ENCODE results near the gene RNF43.

RNF43 gene

GRCh38 chr17:58421711-58422110 is 4.4 kb upstream of the RNF43 start:
- Histone ChIP-seq H3K4me1 (ENCODE audit: control insufficient read depth in 1 of 2, insufficient read depth in 2 of 2, low read length in 2 of 2) (peaks cover 8 to 14% of the 10 kb centered on the region in 2 donors), H3K27me3 (ENCODE audit: control insufficient read depth in 1 of 2, insufficient read depth in 2 of 2, low read length in 2 of 2) (no peaks in the 10 kb centered on the region), H3K9me3 (ENCODE audit: control insufficient read depth in 1 of 2, low read length in 2 of 2) (no peaks in the 10 kb centered on the region), H3K9ac (ENCODE audit: low read depth in 1 of 2, low read length in 2 of 2) (no peak overlapping the region), H3K4me3 (ENCODE audit: low read depth in 1 of 2, low read length in 2 of 2) (no peak overlapping the region), H3K36me3 (ENCODE audit: control insufficient read depth in 1 of 2, insufficient read depth in 2 of 2, low read length in 2 of 2) (no peaks in the 10 kb centered on the region), H3K27ac (ENCODE audit: low read depth, low read length) (no peak overlapping the region)

GRCh38 chr17:58420827-58421226 is 3.5 kb upstream of the RNF43 start:
- Histone ChIP-seq H3K4me1 (ENCODE audit: control insufficient read depth in 1 of 2, insufficient read depth in 2 of 2, low read length in 2 of 2) (peaks cover 8 to 14% of the 10 kb centered on the region in 2 donors), H3K9me3 (ENCODE audit: control insufficient read depth in 1 of 2, low read length in 2 of 2) (no peaks in the 10 kb centered on the region), H3K36me3 (ENCODE audit: control insufficient read depth in 1 of 2, insufficient read depth in 2 of 2, low read length in 2 of 2) (no peaks in the 10 kb centered on the region), H3K4me3 (ENCODE audit: low read depth in 1 of 2, low read length in 2 of 2) (no peak overlapping the region), H3K27me3 (ENCODE audit: control insufficient read depth in 1 of 2, insufficient read depth in 2 of 2, low read length in 2 of 2) (no peaks in the 10 kb centered on the region), H3K27ac (ENCODE audit: low read depth, low read length) (no peak overlapping the region), H3K9ac (ENCODE audit: low read depth in 1 of 2, low read length in 2 of 2) (no peak overlapping the region)

- H3K36me3 ChIP-seq (ENCODE audit: control insufficient read depth in 1 of 2, insufficient read depth in 2 of 2, low read length in 2 of 2): no peaks in the 10 kb centered on the region
Measured at GRCh38 chr17:58416937-58417299, 416 bp downstream of the RNF43 start.

GRCh38 chr17:58416396-58416795 is 938 bp downstream of the RNF43 start:
- Histone ChIP-seq H3K4me3 (ENCODE audit: low read depth in 1 of 2, low read length in 2 of 2) (peak overlapping the region; percentile 69 to 73), H3K27me3 (ENCODE audit: control insufficient read depth in 1 of 2, insufficient read depth in 2 of 2, low read length in 2 of 2) (no peaks in the 10 kb centered on the region), H3K4me1 (ENCODE audit: control insufficient read depth in 1 of 2, insufficient read depth in 2 of 2, low read length in 2 of 2) (peaks cover 8 to 14% of the 10 kb centered on the region in 2 donors), H3K9me3 (ENCODE audit: control insufficient read depth in 1 of 2, low read length in 2 of 2) (no peaks in the 10 kb centered on the region), H3K27ac (ENCODE audit: low read depth, low read length) (peak overlapping the region; percentile 37), H3K9ac (ENCODE audit: low read depth in 1 of 2, low read length in 2 of 2) (peak overlapping the region; percentile 53 to 91), H3K36me3 (ENCODE audit: control insufficient read depth in 1 of 2, insufficient read depth in 2 of 2, low read length in 2 of 2) (no peaks in the 10 kb centered on the region)

More at GRCh38 chr17:58416937-58417299, 416 bp downstream of the RNF43 start:
- H3K27me3 ChIP-seq (ENCODE audit: control insufficient read depth in 1 of 2, insufficient read depth in 2 of 2, low read length in 2 of 2): no peaks in the 10 kb centered on the region
- H3K4me1 ChIP-seq (ENCODE audit: control insufficient read depth in 1 of 2, insufficient read depth in 2 of 2, low read length in 2 of 2): peaks cover 8 to 14% of the 10 kb centered on the region in 2 donors
- no peaks in the 10 kb centered on the region for H3K9me3 ChIP-seq (ENCODE audit: control insufficient read depth in 1 of 2, low read length in 2 of 2)
- H3K4me3 ChIP-seq (ENCODE audit: low read depth in 1 of 2, low read length in 2 of 2): peak overlapping the region; percentile 69 to 73
- H3K9ac ChIP-seq (ENCODE audit: low read depth in 1 of 2, low read length in 2 of 2): peak overlapping the region; percentile 53 to 91
- H3K27ac ChIP-seq (ENCODE audit: low read depth, low read length): peak overlapping the region; percentile 53

GRCh38 chr17:58415371-58416055 is 1.8 kb downstream of the RNF43 start:
- H3K27me3 ChIP-seq (ENCODE audit: control insufficient read depth in 1 of 2, insufficient read depth in 2 of 2, low read length in 2 of 2): no peaks in the 10 kb centered on the region
- peak overlapping the region; percentile 6 for H3K27ac ChIP-seq (ENCODE audit: low read depth, low read length)
- peak overlapping the region; percentile 69 to 73 for H3K4me3 ChIP-seq (ENCODE audit: low read depth in 1 of 2, low read length in 2 of 2)
- peaks cover 8 to 14% of the 10 kb centered on the region in 2 donors for H3K4me1 ChIP-seq (ENCODE audit: control insufficient read depth in 1 of 2, insufficient read depth in 2 of 2, low read length in 2 of 2)
- no peaks in the 10 kb centered on the region for H3K9me3 ChIP-seq (ENCODE audit: control insufficient read depth in 1 of 2, low read length in 2 of 2)
- H3K9ac ChIP-seq (ENCODE audit: low read depth in 1 of 2, low read length in 2 of 2): peak overlapping the region; percentile 53 to 91
- H3K36me3 ChIP-seq (ENCODE audit: control insufficient read depth in 1 of 2, insufficient read depth in 2 of 2, low read length in 2 of 2): no peaks in the 10 kb centered on the region

GRCh38 chr17:58414596-58414997 is 2.7 kb downstream of the RNF43 start:
- Histone ChIP-seq H3K36me3 (ENCODE audit: control insufficient read depth in 1 of 2, insufficient read depth in 2 of 2, low read length in 2 of 2) (no peaks in the 10 kb centered on the region), H3K4me1 (ENCODE audit: control insufficient read depth in 1 of 2, insufficient read depth in 2 of 2, low read length in 2 of 2) (peaks cover 8 to 11% of the 10 kb centered on the region in 2 donors), H3K27ac (ENCODE audit: low read depth, low read length) (no peak overlapping the region), H3K27me3 (ENCODE audit: control insufficient read depth in 1 of 2, insufficient read depth in 2 of 2, low read length in 2 of 2) (no peaks in the 10 kb centered on the region), H3K9ac (ENCODE audit: low read depth in 1 of 2, low read length in 2 of 2) (peak overlapping the region in 1 of 2 donors; percentile 91), H3K9me3 (ENCODE audit: control insufficient read depth in 1 of 2, low read length in 2 of 2) (no peaks in the 10 kb centered on the region), H3K4me3 (ENCODE audit: low read depth in 1 of 2, low read length in 2 of 2) (peak overlapping the region; percentile 69 to 73)

GRCh38 chr17:58413684-58414083 is 3.6 kb downstream of the RNF43 start:
- peaks cover 8 to 11% of the 10 kb centered on the region in 2 donors for H3K4me1 ChIP-seq (ENCODE audit: control insufficient read depth in 1 of 2, insufficient read depth in 2 of 2, low read length in 2 of 2)
- no peaks in the 10 kb centered on the region for H3K9me3 ChIP-seq (ENCODE audit: control insufficient read depth in 1 of 2, low read length in 2 of 2)
- peak overlapping the region in 1 of 2 donors; percentile 91 for H3K9ac ChIP-seq (ENCODE audit: low read depth in 1 of 2, low read length in 2 of 2)
- peak overlapping the region; percentile 69 to 73 for H3K4me3 ChIP-seq (ENCODE audit: low read depth in 1 of 2, low read length in 2 of 2)
- no peaks in the 10 kb centered on the region for H3K36me3 ChIP-seq (ENCODE audit: control insufficient read depth in 1 of 2, insufficient read depth in 2 of 2, low read length in 2 of 2)
- no peak overlapping the region for H3K27ac ChIP-seq (ENCODE audit: low read depth, low read length)
- H3K27me3 ChIP-seq (ENCODE audit: control insufficient read depth in 1 of 2, insufficient read depth in 2 of 2, low read length in 2 of 2): no peaks in the 10 kb centered on the region

- Histone ChIP-seq H3K9me3 (ENCODE audit: control insufficient read depth in 1 of 2, low read length in 2 of 2) (no peaks in the 10 kb centered on the region), H3K4me3 (ENCODE audit: low read depth in 1 of 2, low read length in 2 of 2) (peak overlapping the region; percentile 69 to 73), H3K9ac (ENCODE audit: low read depth in 1 of 2, low read length in 2 of 2) (peak overlapping the region in 1 of 2 donors; percentile 91), H3K36me3 (ENCODE audit: control insufficient read depth in 1 of 2, insufficient read depth in 2 of 2, low read length in 2 of 2) (no peaks in the 10 kb centered on the region), H3K27ac (ENCODE audit: low read depth, low read length) (no peak overlapping the region), H3K4me1 (ENCODE audit: control insufficient read depth in 1 of 2, insufficient read depth in 2 of 2, low read length in 2 of 2) (peaks cover 4 to 5% of the 10 kb centered on the region in 2 donors), H3K27me3 (ENCODE audit: control insufficient read depth in 1 of 2, insufficient read depth in 2 of 2, low read length in 2 of 2) (no peaks in the 10 kb centered on the region)
Measured at GRCh38 chr17:58412961-58413586, 4.3 kb downstream of the RNF43 start.

GRCh38 chr17:58412064-58412703 is 5.2 kb downstream of the RNF43 start:
- Histone ChIP-seq H3K27ac (ENCODE audit: low read depth, low read length) (no peak overlapping the region), H3K9me3 (ENCODE audit: control insufficient read depth in 1 of 2, low read length in 2 of 2) (no peaks in the 10 kb centered on the region), H3K36me3 (ENCODE audit: control insufficient read depth in 1 of 2, insufficient read depth in 2 of 2, low read length in 2 of 2) (no peaks in the 10 kb centered on the region), H3K4me1 (ENCODE audit: control insufficient read depth in 1 of 2, insufficient read depth in 2 of 2, low read length in 2 of 2) (peaks cover 0 to 3% of the 10 kb centered on the region in 2 donors), H3K4me3 (ENCODE audit: low read depth in 1 of 2, low read length in 2 of 2) (peak overlapping the region; percentile 69 to 73), H3K9ac (ENCODE audit: low read depth in 1 of 2, low read length in 2 of 2) (peak overlapping the region in 1 of 2 donors; percentile 91), H3K27me3 (ENCODE audit: control insufficient read depth in 1 of 2, insufficient read depth in 2 of 2, low read length in 2 of 2) (no peaks in the 10 kb centered on the region)

GRCh38 chr17:58411408-58411894 is 5.9 kb downstream of the RNF43 start:
- no peak overlapping the region for H3K27ac ChIP-seq (ENCODE audit: low read depth, low read length)
- peaks cover 0 to 3% of the 10 kb centered on the region in 2 donors for H3K4me1 ChIP-seq (ENCODE audit: control insufficient read depth in 1 of 2, insufficient read depth in 2 of 2, low read length in 2 of 2)
- H3K4me3 ChIP-seq (ENCODE audit: low read depth in 1 of 2, low read length in 2 of 2): peak overlapping the region; percentile 69 to 73
- no peaks in the 10 kb centered on the region for H3K36me3 ChIP-seq (ENCODE audit: control insufficient read depth in 1 of 2, insufficient read depth in 2 of 2, low read length in 2 of 2)
- no peaks in the 10 kb centered on the region for H3K9me3 ChIP-seq (ENCODE audit: control insufficient read depth in 1 of 2, low read length in 2 of 2)
- H3K27me3 ChIP-seq (ENCODE audit: control insufficient read depth in 1 of 2, insufficient read depth in 2 of 2, low read length in 2 of 2): no peaks in the 10 kb centered on the region
- H3K9ac ChIP-seq (ENCODE audit: low read depth in 1 of 2, low read length in 2 of 2): peak overlapping the region in 1 of 2 donors; percentile 91
